GM18517 (cell line): ENCODE data around the gene SMARCAL1.
"Not testable (repeated sequence)": the region's sequence is repeated elsewhere in the genome, so short reads cannot be mapped to it uniquely, and the experiment has no call there.

Experiments used
- ATAC-seq: cut with Tn5 transposase; IDR thresholded peaks from one replicate; pipeline ENCODE4 v1.9.1; 2021; ENCODE audit warnings: mild to moderate bottlenecking, moderate library complexity; ENCODE audit not compliant: unreplicated experiment

The SMARCAL1 gene

DNA sequence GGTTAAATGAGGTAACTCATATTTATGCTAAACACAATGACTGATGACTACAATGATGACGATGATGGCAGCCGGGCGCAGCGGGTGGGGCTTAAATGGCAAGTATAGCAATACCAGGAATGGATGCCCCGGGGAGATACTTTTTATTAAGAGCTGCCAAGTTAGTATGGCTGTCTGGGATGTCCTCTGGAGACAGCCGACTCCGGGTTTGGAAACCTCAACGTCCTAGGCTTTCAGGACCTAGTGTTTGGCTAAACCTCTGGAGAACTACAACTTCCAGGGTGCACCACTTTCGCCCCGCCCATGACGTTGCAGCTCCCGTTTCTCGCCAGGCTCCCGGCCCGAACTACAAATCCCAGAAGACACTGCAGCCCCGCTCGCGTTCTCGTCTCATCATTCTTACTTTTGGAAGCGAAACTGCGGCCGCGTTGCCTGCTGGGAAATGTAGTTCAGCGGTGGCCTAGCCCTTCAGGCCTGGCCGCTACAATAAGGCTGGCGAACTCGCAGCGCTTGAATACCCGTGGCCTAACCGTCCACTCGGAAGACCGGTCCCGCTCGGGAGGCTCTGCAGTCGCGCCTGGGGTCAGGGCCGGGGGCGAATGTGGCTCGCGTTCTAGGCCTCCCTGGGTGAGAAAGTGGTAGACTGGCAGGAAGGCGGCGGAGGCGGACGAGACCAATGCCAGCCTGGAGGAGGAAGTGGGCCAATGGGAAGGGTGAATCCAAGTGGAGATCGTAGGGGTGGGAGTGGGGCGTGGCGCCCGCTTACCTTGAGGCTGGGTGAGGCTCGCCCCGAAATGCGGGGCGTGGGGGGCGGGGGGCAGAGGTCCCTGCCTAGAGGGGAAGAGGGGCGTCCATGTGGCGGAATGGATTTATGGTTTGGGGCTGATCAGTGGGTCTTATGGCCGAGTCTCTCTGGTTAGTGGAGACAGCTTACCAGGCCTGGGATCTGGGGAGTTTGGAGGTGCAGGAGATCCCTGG lies at the start of gene SMARCAL1:
TSS of gene SMARCAL1 (plus strand) at position 463 of the 978 bp plus-strand sequence. CDS start 2,221 bp downstream, outside the sequence.
- ATAC-seq, result peak; percentile 89

DNA sequence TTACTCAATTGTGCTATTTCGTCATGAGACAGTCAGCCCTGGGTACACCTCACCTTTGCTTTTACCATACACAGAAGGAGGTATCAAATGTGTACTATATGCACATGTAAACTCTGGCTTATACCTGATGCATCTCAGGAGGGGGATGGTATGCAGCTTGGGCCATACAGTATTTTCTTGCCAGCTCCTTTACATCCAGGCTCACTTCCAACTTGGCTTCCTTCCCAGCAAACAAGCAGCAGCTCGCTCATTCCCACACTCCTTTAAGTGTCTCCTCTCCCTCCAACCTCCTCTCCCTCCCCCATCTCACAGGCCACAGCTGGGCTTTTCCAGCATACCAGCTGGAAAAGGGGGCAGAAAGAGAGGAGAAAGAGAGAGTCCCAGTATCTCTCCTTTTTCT lies 49.6 kb upstream of the SMARCAL1 start:
- ATAC-seq, result no peak

DNA sequence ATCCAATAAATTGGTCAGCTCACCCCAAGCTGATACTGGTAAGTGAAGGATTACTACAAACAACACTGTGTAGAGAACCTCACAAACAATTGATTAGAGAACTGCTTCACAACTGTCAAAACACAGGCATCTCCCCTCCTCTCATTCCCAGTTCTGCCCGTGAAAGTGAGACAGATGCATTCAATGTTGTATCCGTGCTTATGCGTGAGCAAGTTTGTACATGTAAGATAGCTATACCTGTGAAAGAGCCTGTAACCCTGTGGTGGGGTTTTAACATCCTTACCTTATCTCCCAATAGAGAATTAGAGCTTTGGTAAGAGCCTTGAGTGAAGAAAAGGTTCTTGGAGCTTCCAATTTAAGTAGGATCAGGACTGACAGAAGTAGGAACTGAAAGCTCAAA lies 49.1 kb upstream of the SMARCAL1 start:
- ATAC-seq, result no peak

DNA sequence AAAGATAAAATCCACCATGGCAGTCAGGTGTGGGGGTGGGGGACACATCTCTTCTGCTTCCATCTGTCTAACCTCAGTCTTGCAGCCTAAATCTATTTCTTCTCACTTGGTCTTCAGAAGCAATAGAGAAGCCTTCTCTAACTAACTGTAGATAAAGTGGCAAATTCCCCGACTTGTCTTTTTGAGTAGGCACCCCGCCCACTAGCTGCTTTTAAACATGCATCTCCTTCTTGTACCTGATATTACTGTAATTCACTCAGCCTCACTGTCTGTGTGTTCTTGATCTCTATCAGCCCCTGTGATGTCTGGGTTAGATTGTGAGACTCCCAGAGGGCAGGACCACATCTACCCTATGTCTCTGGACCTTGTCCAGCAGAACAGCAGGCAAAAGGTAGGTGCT lies 46.8 kb upstream of the SMARCAL1 start:
- no peak for ATAC-seq

DNA sequence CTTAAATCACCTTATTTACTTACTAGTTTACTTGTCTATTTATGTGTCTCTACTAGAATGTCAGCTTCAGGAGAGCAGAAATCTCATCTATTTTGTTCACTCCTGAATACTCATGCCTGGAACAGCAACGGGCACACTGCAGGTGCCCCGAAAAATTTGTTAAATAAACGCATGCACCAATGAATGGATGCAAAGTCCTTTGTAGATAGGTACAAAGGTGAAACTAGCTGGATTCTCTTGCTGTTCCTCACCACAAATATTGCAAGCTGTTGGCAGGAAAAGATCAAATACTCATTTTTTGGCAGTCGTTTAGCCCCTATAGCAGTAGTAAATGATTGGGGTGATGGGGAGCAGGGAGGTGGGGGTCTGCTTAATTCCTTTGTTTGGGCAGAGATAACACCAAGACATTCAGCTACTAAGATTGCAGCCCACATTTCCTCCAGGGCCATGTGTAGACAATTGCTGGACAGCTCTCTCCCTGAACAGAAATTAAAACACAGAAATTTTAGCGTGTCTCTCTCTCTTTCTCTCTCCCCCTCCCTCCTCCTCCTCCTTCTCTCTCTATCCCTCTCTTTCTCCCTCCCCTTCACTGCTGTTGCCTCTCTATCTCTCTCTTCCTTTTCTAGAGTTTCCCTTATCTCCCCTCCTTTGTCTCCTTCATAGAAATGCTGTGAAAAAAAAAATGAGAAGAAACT lies 45.4 kb upstream of the SMARCAL1 start:
- no peak for ATAC-seq

DNA sequence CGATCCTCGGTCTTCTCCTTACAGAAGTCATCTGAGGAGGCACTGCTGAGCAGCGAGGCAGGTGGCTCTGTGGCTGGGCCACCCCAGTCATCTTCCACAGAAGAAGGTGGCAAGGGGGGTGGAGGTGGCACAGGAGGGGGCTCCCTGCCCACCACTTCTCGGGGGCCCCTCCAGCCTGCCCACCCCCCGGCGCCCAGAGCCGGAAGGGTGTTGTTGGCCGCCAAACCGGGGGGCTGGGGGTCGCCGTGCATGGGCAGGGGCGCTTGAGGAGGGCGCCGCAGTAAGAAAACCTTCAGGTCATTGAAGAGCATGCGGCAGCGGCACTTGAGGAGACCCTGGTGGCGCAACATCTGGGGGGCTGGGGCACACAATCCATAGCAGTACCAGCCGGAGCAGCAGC lies 42.5 kb upstream of the SMARCAL1 start:
- ATAC-seq, result no peak

DNA sequence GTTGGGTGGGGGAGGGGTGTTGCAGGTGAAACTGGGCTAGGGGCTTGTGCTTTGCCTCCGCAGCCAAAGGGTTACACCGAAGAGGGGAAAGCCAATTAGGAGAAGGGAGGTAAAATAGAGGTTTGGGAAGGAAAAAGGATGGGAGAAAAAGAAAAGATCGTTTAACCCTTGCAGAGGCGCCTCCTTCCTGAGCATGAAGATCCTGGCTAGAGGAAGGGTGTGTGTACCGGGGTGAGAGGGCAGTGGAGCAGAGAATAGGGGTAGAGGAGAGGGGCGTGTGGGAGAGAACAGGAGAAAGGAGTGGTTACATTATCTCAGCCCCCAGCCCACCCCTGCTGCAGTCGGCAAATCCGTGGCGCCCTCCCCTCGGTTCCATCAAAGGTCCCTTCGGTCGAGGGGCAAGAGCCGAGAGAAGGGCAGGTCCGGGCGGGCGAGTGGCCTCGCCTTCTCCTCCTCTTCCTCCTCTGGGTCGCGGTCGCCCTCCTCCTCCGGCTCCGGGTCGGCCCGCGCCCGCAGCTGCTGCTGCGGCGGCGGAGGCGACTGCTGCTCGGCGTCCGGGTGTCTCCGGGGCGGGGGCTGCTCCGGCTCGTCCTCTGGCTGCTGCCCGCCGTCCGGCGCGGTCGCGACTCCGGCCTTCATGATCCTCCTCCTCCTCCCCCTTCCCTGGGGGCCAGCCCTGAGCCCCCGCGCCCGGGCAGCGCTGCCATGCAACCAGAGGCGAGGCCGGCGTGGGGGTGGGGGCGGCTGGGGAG lies 41.1 kb upstream of the SMARCAL1 start:
- no peak for ATAC-seq

DNA sequence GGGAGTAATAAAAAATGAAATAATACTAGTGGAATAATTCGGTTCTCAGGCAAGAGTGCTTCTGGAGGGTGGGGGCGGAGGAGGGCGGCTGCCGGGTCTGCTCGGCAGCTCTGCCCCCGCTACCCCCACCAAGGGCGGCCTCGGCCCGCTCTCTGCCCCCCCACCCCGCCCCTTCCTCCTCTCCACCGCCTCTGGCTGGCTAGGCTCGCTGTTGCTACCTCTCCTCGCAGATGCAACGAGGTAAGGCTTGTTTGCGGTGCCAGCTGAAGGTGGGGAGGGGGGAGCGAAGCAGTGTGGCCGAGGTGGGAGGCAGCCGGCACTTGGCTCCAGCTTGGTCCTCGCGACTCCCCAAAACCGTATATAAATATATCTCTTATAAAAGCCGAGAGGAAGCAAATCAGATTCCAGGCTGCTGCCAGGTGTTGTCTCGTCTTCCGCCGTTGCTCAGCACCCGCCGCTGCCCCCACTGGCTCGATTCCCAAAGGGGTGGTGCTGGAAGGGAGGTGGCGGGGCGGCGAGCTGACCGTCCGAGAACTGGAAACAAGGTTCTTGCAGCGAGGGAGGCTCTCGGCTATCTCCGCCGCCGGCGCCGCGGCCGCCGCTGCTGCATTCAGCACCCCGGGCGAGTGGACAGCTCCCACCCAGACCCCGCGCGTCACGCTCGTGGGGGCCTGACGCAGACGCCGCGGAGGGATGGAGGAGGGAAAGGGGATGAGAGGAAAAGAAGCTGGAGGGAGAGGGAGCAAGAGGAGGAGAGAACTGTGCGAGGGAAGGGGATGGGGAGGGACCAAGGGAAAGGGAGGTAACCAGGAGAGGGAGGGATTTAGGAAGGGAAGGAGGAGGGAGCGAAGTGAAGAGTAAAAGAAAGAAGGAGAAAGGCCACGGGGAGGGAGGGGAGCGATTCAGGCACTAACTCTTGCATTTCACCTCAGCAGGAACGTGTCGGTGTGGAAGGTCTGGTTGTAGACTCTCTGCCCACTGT lies 40.3 kb upstream of the SMARCAL1 start, which contains the start of gene MARCHF4:
TSS of gene MARCHF4 (minus strand) at position 763 of the 982 bp plus-strand sequence. CDS start 2,223 bp downstream, outside the sequence.
- no peak for ATAC-seq

DNA sequence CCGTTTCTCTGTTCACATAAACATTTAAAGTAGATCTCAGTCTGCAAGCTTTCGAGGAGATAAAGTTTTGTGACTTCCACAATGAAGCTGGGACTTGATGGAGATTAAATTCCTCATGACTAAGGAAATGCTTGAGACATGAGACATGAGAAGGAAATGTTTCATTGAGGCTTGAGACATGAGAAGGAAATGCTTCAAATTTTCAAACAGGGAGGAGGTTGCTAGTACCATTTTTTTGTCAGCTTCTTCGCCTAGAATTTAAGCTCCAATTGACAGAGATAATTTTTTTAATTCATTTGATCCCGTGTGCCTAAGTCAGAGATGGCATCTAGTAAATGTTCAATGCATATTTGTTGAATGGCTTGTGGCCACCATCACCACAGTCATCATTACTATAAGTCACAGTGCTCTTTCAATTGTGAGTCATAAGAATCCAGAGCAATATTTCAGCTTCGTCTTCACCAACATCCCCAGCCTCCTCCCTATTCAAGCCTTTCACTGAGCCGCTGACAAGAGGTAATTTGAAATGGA lies 39.5 kb upstream of the SMARCAL1 start:
- ATAC-seq, result no peak

DNA sequence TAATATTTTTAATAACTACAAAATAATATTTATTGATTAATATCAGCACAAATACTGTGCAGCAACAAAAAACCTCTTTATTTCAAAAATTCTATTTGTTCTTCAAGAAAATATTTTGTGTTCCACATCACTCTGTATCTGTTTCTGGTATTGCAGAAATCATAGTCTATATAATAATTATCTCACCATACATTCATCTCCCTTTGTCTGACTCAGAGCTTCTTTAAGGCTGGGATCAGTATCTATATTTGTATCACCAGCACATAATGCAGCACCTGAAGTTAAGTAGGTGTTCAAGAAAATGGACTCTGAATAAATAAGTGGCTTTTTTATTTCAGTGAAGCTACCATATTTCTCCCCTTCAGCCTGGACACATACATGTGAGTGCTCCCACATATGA lies 38.4 kb upstream of the SMARCAL1 start:
- ATAC-seq, result no peak

DNA sequence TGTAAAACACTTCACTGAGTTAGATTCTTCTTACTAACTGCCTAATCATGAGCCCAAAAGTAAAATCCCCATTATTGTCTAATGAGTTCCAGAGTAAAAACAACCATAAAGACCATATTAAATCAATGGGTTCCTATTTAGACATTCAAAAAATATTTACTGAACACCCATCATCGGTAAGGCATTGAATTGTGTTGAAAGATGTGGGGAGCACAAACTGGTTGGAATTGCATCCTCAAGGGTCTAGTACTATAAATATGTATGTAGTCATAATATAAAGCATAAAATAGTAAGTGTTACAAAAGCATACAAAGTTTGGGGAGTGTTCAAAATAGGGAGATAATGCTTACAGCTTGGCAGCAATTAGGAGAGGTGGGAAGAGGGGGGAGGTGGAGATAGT lies 37.0 kb upstream of the SMARCAL1 start:
- no peak for ATAC-seq

DNA sequence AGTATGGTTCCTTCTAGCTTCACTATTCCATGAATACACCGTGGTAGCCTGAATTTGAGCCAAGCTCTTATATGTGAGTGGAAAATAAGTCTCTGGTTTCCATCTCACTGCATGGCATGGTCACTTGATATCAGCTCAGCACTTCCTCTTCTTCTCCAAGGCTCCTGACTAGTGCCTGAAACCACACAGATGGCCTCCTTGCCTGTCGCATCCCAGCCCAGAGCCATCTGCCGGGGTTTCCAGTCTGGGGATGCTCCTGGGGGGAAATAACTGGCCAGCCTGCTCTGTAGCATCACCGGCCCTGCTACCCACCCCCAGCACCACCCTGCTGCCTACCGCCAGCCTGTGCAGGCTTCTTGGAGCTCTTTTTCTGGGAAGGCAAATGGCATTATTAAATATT lies 32.3 kb upstream of the SMARCAL1 start:
- no peak for ATAC-seq

DNA sequence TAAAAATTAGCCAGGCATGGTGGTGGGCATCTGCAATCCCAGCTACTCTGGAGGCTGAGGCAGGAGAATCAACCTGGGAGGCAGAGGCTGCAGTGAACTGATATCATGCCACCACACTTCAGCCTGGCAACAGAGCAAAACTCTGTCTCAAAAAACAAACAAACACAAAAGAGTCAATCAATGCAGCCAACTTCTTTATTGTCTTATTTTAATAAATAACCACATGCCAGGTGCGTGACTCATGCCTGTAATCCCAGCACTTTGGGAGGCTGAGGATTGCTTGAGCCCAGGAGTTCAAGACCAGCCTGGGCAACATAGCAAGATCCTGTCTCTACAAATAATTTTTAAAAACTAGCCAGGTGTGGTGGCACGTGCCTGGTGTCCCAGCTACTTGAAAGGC lies 27.9 kb upstream of the SMARCAL1 start:
- not testable (repeated sequence) for ATAC-seq

DNA sequence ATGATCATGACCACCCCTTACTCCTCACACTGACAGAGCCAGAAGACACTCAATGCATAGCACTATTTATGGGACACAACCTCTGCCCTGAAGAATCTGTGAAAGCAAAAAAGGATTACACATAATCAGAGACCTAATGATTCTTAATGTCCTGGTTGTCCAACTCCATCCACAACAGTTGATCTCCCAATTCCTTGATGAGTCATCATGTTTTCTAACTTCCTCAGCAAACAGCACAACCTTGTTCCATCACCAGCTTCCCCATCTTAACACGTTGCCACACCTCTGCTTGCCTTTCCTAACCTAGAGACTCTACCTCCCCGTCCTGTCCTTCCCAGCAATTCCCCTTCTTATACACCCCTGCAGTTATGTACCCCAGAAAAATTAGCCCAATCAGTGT lies 26.8 kb upstream of the SMARCAL1 start:
- no peak for ATAC-seq

DNA sequence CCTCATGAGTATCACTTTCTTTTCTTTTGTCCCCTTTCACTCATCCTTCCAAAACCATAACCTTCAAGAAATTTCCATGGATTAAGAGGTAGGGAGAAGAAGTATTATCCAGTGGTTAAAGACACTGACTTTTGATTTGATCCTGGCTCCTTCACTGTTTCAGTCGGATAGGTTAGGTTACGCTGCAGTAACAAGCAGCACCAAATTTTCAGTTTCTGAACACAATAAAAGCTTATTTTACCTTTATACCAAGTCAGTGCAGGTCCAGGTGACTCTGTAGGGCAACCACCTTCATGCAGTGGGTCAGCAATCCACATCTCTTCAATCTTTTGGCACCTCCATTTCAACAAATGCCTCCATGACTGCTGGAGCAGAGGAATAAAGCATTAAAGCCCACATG lies 25.0 kb upstream of the SMARCAL1 start:
- ATAC-seq, result no peak

DNA sequence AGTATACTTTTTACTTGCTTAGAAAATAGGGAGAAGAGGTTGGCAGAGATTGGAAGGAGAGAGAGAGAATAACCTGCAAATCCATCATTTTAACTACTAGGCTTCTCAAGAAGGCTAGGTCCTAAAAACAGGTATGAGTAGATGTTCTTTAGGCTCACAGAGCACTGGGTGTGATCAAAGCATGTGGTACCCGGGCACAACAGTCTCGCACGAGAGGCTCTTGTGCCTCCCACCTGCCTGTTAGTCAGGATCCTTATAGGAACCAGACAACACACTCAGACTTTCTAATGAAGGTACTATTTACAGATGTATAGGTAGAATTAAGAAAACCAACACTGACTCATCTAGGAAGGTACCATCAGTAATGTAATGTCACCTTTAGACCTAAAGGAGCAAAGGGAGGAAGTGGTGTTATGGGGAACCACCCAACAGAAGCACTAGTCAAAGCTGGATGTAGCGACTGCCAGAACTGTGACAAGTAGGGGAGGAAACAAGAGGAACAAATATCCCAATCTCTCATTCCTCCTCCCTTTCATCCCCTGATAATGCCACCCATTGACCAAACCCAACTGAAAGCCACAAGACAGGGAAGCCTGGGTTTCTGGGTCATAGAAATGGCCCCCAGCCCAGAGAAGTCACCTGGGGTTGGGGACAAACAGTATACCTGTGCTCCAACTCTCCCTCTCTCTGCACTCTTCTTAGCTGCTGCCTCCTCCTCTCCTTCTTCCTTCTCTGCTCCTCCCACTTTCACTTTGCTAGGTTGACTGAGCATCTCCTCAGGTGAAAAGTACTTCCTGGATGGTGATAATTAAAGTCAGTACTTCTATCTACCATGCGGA lies 24.0 kb upstream of the SMARCAL1 start:
- ATAC-seq, result no peak

DNA sequence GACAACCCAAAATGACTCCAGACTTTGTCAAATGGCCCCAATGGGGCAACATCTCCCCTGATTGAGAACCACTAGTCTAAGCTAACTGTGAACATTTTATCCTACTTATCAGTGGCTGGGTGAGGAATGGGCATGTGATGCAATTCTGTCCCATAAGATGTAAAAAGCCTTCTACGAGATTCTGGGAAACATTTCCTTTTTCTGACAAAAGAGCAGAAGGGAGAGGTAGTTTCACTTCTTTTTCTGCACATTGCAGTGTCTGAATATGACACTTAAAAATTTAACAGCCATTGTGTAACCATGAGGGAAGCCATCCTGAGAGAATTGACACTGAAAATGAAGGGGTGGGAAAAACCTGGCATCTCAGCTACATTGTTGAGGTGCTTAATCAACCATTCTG lies 22.7 kb upstream of the SMARCAL1 start:
- no peak for ATAC-seq

DNA sequence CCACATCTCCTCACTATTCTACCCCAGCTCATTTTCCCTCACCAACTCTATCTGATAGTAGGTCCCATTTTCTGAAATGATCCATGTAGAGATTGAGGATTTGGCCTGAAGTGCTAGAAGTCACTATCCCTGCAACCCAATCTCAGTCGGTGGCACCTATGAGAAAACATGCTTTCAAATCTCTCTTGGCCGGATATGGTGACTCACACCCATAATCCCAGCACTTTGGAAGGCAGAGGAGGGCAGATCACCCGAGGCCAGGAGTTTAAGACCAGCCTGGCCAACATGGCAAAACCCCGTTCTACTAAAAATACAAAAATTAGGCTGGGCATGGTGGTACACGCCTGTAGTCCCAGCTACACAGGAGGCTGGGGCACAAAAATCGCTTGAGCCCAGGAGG lies 20.9 kb upstream of the SMARCAL1 start:
- no peak for ATAC-seq

DNA sequence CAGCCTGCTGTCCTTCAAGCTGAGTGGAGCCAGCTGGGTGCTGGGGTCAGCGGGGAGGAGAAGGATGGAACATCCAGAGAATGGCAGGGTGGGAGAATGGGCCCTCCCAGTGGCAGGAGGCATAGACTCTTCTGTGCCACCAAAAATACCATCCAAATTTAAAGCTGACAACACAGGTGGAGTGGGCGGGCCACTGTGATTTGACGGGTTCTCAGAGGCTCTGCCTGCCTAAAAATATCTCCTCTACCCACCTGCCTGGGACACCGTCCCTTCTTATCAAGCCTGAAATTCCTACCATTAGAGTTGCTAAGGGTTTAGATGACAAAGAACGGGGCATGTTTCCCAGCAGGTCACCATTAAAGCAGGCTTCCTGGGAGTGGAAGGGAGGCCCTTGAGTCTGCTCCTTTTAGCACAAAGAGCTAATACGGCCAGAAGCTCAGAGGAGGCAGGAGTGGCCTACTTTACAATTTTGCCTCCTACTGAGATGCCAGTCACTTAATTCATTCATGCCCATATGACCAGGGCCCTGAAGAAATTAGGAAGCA lies 20.2 kb upstream of the SMARCAL1 start:
- ATAC-seq, result no peak
